Ishikawa (cell line): ENCODE data around the gene FGF21.

Experiments
- CEBPB ChIP-seq: IDR thresholded peaks from 2 replicates; pipeline ENCODE4 v1.6.1; 2012
- CREB1 ChIP-seq: IDR thresholded peaks from 2 replicates; pipeline ENCODE4 v1.6.1; 2012; ENCODE audit warnings: low read depth
- EGR1 ChIP-seq: IDR thresholded peaks from 2 replicates; pipeline ENCODE4 v1.6.1; 2012
- EP300 ChIP-seq: IDR thresholded peaks from 2 replicates; pipeline ENCODE4 v1.6.1; 2012; ENCODE audit warnings: borderline replicate concordance
- FOXM1 ChIP-seq: IDR thresholded peaks from 2 replicates; pipeline ENCODE4 v1.6.1; 2012; ENCODE audit warnings: low read depth, borderline replicate concordance
- NFIC ChIP-seq: IDR thresholded peaks from 2 replicates; pipeline ENCODE4 v1.6.1; 2012
- RAD21 ChIP-seq: IDR thresholded peaks from 2 replicates; pipeline ENCODE4 v1.6.1; 2012; ENCODE audit warnings: low read depth
- TAF1 ChIP-seq: IDR thresholded peaks from 2 replicates; pipeline ENCODE4 v1.6.1; 2012; ENCODE audit warnings: low read depth, mild to moderate bottlenecking
- TCF12 ChIP-seq: IDR thresholded peaks from 2 replicates; pipeline ENCODE4 v1.6.1; 2012; ENCODE audit warnings: low read depth
- TEAD4 ChIP-seq: IDR thresholded peaks from 2 replicates; pipeline ENCODE4 v1.6.1; 2012
- YY1 ChIP-seq: IDR thresholded peaks from 2 replicates; pipeline ENCODE4 v1.6.1; 2012; ENCODE audit warnings: low read depth
- ZBTB7A ChIP-seq: IDR thresholded peaks from 2 replicates; pipeline ENCODE4 v1.6.1; 2012; ENCODE audit warnings: low read depth
- TF ChIP-seq, protein P1 (sequence below): IDR thresholded peaks from 2 replicates; pipeline ENCODE4 v1.6.1; 2012
- TF ChIP-seq, protein P2 (sequence below): IDR thresholded peaks from 2 replicates; pipeline ENCODE4 v1.6.1; 2012
- TF ChIP-seq, protein P3 (sequence below): IDR thresholded peaks from 2 replicates; pipeline ENCODE4 v1.6.1; 2012; ENCODE audit warnings: low read depth, mild to moderate bottlenecking

FGF21 gene

DNA sequence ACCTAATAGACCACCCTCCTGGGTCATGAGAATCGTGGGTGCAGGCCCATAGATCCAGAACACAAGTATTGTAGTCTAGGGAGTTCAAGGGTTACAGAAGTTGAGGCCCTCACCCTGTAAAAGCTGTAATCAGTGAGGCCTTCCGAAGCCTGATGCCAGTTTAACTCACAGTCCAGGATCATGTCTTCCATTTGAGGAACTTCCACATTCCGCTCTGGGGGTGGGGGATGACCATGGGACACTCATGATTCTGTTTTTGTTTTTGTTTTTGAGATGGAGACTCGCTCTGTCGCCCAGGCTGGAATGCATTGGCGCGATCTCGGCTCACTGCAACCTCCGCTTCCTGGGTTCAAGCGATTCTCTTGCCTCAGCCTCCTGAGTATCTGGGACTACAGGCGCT is 13.2 kb upstream of the FGF21 start:
- no peak for TF ChIP-seq ZBTB7A

DNA sequence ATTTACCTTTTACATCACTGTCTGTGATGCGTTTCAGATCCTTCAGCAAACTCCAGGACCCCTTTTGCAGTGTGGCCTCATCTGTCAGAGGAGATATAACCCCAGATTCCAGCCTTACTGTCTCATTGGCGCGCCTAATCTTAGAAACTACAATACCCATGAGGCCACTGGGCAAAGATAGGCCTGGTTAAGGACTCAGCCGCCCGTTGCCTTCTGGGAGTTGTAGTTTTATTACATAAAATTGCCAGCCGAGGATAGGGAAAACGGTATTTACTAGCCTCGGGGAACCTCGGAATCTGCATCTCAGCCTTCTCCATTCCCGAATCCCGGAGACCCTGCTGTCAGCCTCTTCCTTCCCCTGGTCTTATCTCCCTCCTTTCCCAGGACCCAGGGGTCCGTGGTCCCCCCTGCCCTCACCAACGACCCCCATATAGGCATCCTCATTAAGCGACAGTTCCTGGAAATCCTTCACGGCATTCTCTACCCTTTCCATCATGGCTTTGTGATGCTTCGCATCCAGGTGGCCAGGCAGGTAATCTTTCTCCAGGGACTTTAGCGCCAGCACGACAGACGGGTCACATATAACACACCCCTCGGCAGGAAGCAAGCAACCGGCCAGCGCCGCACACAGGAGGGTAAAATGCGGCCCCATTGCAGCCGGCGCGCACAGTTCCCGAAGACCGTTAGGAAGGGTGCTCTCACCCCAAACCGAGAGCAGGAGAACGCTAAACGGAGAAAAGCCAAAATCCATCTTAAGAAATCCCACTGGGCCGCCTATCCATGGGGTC is 9.9 kb upstream of the FGF21 start:
- TF ChIP-seq EGR1 (no peak), FOXM1 (no peak), CEBPB (no peak)
- TF ChIP-seq, protein P1, sequence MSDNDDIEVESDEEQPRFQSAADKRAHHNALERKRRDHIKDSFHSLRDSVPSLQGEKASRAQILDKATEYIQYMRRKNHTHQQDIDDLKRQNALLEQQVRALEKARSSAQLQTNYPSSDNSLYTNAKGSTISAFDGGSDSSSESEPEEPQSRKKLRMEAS = no peak
- TF ChIP-seq, protein P2, sequence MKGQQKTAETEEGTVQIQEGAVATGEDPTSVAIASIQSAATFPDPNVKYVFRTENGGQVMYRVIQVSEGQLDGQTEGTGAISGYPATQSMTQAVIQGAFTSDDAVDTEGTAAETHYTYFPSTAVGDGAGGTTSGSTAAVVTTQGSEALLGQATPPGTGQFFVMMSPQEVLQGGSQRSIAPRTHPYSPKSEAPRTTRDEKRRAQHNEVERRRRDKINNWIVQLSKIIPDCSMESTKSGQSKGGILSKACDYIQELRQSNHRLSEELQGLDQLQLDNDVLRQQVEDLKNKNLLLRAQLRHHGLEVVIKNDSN = no peak
- TF ChIP-seq, protein P3, sequence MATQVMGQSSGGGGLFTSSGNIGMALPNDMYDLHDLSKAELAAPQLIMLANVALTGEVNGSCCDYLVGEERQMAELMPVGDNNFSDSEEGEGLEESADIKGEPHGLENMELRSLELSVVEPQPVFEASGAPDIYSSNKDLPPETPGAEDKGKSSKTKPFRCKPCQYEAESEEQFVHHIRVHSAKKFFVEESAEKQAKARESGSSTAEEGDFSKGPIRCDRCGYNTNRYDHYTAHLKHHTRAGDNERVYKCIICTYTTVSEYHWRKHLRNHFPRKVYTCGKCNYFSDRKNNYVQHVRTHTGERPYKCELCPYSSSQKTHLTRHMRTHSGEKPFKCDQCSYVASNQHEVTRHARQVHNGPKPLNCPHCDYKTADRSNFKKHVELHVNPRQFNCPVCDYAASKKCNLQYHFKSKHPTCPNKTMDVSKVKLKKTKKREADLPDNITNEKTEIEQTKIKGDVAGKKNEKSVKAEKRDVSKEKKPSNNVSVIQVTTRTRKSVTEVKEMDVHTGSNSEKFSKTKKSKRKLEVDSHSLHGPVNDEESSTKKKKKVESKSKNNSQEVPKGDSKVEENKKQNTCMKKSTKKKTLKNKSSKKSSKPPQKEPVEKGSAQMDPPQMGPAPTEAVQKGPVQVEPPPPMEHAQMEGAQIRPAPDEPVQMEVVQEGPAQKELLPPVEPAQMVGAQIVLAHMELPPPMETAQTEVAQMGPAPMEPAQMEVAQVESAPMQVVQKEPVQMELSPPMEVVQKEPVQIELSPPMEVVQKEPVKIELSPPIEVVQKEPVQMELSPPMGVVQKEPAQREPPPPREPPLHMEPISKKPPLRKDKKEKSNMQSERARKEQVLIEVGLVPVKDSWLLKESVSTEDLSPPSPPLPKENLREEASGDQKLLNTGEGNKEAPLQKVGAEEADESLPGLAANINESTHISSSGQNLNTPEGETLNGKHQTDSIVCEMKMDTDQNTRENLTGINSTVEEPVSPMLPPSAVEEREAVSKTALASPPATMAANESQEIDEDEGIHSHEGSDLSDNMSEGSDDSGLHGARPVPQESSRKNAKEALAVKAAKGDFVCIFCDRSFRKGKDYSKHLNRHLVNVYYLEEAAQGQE = no peak

DNA sequence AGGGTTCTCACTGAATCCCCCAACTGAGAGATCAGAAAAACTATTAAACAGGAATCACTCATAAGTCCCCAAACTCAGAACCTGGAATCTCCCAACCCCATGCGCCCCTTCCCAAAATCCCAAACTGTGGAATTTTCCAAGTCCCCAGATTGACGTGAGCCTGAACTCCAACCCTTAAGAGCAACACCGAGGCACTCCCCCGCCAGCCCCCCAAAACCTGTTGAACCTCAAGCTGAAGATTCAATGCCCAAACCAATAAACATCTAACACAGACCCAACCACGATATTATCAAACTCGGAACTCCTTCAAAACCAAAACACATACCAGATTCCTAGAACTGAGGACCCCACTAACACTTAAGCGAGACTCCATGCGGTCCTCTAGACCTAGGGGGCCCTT is 9.2 kb upstream of the FGF21 start:
- TF ChIP-seq CEBPB = no peak
- TF ChIP-seq EGR1 = no peak
- TF ChIP-seq TAF1 = no peak
- TF ChIP-seq, protein P1 = no peak
- no peak for TF ChIP-seq FOXM1
- TF ChIP-seq RAD21 = no peak
- no peak for TF ChIP-seq TCF12
- TF ChIP-seq, protein P2 = no peak
- no peak for TF ChIP-seq EP300
- TF ChIP-seq YY1 = no peak
- no peak for TF ChIP-seq CREB1

DNA sequence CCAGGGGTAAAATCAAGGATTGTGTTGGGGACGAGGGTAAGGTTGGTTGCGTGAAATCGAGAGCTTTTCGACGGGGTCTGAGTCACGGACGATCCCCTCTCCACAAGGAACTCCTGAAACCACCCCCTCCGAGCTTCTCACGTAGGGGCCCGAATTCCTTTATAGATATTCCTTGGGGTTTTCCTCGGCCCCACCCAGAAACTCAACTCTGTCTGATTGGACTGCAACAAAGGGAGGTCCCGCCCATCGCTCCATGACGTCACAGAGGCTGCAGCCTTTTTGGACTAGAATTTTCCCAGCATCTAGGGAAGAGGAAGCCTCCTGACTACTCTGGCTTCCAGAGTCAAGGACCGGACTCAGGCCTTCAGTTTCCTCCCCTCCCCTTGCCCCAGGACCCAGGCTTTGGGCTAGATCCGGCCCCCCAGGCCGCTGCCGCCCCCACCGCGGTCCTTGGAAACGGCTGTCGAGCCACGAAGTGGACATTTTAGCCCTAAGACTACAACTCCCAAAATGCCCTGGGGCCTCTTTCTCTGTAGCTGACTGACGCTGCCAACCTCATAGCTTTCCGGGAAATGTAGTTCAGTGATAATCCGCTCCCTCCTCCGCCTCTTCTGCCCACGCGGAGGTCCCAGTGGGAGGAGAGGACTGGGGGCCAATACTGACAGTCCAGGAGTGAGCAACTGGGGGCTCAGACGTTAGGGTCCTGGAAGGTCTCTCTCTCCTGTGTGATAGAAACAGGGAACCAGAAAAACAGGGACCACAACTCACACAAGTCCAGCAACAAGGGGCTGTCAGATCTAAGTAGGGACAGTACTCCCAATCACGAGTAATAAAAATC is 8.4 kb upstream of the FGF21 start, which contains the start of gene IZUMO1:
Gene IZUMO1 (minus strand): TSS at position 172 of the 838 bp plus-strand sequence. CDS start 1,050 bp downstream, outside the sequence.
- TF ChIP-seq RAD21 = no peak
- no peak for TF ChIP-seq NFIC
- TF ChIP-seq, protein P3 = no peak
- no peak for TF ChIP-seq TEAD4
- no peak for TF ChIP-seq TCF12
- TF ChIP-seq CEBPB = no peak
- TF ChIP-seq YY1 = no peak
- no peak for TF ChIP-seq TAF1
- TF ChIP-seq ZBTB7A = no peak
- TF ChIP-seq, protein P1 = no peak
- no peak for TF ChIP-seq EP300
- TF ChIP-seq, protein P2 = no peak
- TF ChIP-seq FOXM1 = no peak

DNA sequence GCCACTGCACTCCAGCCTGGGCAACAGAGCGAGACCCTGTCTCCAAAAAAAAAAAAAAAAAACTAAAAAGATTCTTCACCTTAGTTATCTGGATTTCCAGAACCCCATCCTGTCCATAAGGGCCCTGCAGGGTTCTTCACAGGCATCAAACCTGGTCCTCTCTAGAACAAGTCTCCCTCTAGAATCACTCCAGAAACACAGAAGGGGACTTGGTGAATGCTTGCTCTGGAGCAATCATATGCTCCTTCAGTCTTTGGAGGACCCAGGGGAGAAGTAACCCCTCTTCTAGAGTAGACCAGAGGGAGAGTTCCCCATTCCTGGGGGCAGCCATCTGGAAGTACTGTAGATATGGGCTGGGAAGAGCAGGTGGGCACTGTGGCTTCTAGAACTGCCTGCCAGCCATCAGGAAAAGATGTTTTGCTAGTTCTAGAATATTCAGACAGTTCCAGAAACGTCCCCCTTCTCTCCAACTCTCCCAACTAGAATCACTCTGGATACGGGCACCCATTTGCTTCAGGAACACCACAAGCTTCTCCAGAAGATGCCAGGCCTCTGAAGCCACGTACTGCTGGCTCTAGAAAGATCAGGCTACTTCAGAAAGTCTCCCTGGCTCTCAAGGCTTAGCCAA is 5.6 kb upstream of the FGF21 start:
- TF ChIP-seq FOXM1 (no peak), TEAD4 (no peak), RAD21 (no peak), EP300 (no peak), CREB1 (no peak), ZBTB7A (no peak), YY1 (no peak), CEBPB (no peak), EGR1 (no peak), NFIC (no peak)
- TF ChIP-seq, protein P2 = no peak
- TF ChIP-seq, protein P1 = no peak
